ENCODE results near the gene UGT1A1. TPM values are rescaled to one million over a fixed set of nuclear protein-coding genes. Genes with fewer than 3 reads are reported as not detected.

The UGT1A1 gene
- total and polyA plus RNA-seq, 9 of the 15 experiments (the other 6 are each of a cell fraction or from before 2014, with no cell fraction given): not detected

DNA sequence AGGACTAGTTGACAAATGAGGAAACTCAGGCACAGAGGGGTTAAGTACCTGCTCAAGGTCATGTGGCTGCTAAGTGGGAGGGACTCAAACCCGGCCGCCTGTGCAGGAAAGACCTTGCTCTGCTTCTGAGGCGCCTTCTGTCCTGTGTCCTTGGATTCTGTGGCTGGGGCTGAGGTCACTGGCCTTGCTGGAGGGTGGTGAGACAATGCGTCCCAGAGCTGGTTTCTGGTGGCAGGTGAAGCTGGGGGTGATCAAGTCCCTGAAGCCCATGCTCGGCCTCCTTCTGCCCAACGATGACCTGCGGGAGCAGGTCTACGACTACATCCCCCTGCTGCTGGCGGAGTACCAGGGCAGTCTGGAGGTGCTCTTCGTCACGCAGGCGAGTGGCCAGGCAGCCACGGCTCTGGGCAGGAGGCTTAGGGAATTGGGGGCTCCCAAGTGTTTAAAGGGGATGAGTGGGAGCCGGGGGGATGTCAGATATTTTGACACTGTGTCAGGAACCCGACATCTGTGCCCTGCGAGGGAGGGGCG lies 34.1 kb downstream of the UGT1A1 start (continued):
- TF ChIP-seq, protein P1, sequence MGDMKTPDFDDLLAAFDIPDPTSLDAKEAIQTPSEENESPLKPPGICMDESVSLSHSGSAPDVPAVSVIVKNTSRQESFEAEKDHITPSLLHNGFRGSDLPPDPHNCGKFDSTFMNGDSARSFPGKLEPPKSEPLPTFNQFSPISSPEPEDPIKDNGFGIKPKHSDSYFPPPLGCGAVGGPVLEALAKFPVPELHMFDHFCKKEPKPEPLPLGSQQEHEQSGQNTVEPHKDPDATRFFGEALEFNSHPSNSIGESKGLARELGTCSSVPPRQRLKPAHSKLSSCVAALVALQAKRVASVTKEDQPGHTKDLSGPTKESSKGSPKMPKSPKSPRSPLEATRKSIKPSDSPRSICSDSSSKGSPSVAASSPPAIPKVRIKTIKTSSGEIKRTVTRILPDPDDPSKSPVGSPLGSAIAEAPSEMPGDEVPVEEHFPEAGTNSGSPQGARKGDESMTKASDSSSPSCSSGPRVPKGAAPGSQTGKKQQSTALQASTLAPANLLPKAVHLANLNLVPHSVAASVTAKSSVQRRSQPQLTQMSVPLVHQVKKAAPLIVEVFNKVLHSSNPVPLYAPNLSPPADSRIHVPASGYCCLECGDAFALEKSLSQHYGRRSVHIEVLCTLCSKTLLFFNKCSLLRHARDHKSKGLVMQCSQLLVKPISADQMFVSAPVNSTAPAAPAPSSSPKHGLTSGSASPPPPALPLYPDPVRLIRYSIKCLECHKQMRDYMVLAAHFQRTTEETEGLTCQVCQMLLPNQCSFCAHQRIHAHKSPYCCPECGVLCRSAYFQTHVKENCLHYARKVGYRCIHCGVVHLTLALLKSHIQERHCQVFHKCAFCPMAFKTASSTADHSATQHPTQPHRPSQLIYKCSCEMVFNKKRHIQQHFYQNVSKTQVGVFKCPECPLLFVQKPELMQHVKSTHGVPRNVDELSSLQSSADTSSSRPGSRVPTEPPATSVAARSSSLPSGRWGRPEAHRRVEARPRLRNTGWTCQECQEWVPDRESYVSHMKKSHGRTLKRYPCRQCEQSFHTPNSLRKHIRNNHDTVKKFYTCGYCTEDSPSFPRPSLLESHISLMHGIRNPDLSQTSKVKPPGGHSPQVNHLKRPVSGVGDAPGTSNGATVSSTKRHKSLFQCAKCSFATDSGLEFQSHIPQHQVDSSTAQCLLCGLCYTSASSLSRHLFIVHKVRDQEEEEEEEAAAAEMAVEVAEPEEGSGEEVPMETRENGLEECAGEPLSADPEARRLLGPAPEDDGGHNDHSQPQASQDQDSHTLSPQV (IDR thresholded peaks at IDR 0.05): no peak
- TF ChIP-seq SAFB (IDR thresholded peaks at IDR 0.05; ENCODE audit: borderline replicate concordance, low read depth, low read length): no peak

DNA sequence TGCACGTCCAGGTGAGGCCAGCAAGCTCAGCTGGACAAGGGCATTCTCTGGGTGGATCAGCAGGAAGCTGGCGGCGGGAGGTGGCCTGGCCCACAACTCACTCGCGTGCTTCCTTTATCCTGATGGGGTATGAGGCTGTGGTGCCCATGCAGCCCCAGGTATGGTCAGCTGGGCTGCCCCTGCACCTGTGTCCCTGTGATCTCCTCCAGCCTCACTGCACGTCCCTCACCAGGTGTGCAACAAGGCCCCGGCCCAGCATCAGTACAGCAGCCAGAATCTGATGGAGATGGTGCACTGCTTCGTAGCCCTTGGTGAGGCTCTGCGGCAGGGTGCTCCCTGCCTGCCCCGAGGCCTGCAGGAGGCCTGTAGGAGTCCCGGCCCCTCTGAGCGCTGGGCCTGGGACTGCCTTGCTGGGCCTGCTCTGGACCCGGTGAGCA lies 35.7 kb downstream of the UGT1A1 start:
- no peaks in the 10 kb centered on the region for H3K9me1 ChIP-seq (ENCODE audit: control insufficient read depth, insufficient read depth, low read length)
- no peak for FAIRE-seq
- H3K4me1 ChIP-seq (replicated peaks in 1 of 2; ENCODE audit: control insufficient read depth in 2 of 2, insufficient read depth in 2 of 2, low read length in 2 of 2): no peaks in the 10 kb centered on the region; a peak in 1 of 5 replicates
- no peak overlapping the region for H3K9ac ChIP-seq (ENCODE audit: insufficient read depth in 1 of 2, low read depth in 2 of 2, low read length in 2 of 2)
- H3K4me2 ChIP-seq (ENCODE audit: insufficient read depth, low read length): no peak overlapping the region
- no peaks in the 10 kb centered on the region for H3K9me3 ChIP-seq (replicated peaks; ENCODE audit: control insufficient read depth, insufficient read depth, low read depth, low read length)
- H4K20me1 ChIP-seq (replicated peaks; ENCODE audit: control insufficient read depth, insufficient read depth, low read length): no peaks in the 10 kb centered on the region
- peaks cover 0 to 38% of the 10 kb centered on the region in 2 experiments; a peak in 2 of 5 replicates for H3K27me3 ChIP-seq (ENCODE audit: control insufficient read depth in 2 of 2, insufficient read depth in 2 of 2, low read length in 2 of 2)
- no peak for ATAC-seq
- WGBS (ENCODE audit: insufficient coverage, low coverage, missing lambda C conversion rate): 9% methylated on average over 9 of the region's 13 CpGs
- POLR2A ChIA-PET: no interaction called here
- DNase-seq (ENCODE audit: extremely low read depth in 1 of 4, low spot score in 3 of 4): no peak
- H3K27ac ChIP-seq (ENCODE audit: extremely low read depth, low read depth, low read length): no peak overlapping the region
- no peak overlapping the region for H3K4me3 ChIP-seq
- no peak overlapping the region for H2AFZ ChIP-seq (ENCODE audit: low read depth, low read length)
- in situ Hi-C loops (cut with MboI): no loop called here
- no peaks in the 10 kb centered on the region for H3K36me3 ChIP-seq (ENCODE audit: control insufficient read depth, insufficient read depth, low read length)
- no peaks in the 10 kb centered on the region for H3K79me2 ChIP-seq (ENCODE audit: control insufficient read depth, insufficient read depth, low read length)
- intact Hi-C loops (cut with micrococcal nuclease): no loop called here
- BruUV-seq (replicated peaks): no TSS peak
- CTCF ChIA-PET (ENCODE audit: low intra/inter-chr PET ratio): no interaction called here
- TF ChIP-seq ZNF263 (CRISPR knock-in tag; IDR thresholded peaks at IDR 0.05; ENCODE audit: borderline replicate concordance) (no peak), STAT5B (CRISPR knock-in tag; IDR thresholded peaks at IDR 0.05) (no peak), CBX5 (IDR thresholded peaks at IDR 0.05; ENCODE audit: borderline replicate concordance, low read depth) (no peak), ZNF253 (CRISPR knock-in tag; conservative IDR thresholded peaks at IDR 0.05) (no peak), MECOM (CRISPR knock-in tag; IDR thresholded peaks at IDR 0.05) (no peak), BRF1 (IDR thresholded peaks at IDR 0.05; ENCODE audit: borderline replicate concordance, extremely low read depth, insufficient read length) (no peak)
- TF ChIP-seq, protein P2, sequence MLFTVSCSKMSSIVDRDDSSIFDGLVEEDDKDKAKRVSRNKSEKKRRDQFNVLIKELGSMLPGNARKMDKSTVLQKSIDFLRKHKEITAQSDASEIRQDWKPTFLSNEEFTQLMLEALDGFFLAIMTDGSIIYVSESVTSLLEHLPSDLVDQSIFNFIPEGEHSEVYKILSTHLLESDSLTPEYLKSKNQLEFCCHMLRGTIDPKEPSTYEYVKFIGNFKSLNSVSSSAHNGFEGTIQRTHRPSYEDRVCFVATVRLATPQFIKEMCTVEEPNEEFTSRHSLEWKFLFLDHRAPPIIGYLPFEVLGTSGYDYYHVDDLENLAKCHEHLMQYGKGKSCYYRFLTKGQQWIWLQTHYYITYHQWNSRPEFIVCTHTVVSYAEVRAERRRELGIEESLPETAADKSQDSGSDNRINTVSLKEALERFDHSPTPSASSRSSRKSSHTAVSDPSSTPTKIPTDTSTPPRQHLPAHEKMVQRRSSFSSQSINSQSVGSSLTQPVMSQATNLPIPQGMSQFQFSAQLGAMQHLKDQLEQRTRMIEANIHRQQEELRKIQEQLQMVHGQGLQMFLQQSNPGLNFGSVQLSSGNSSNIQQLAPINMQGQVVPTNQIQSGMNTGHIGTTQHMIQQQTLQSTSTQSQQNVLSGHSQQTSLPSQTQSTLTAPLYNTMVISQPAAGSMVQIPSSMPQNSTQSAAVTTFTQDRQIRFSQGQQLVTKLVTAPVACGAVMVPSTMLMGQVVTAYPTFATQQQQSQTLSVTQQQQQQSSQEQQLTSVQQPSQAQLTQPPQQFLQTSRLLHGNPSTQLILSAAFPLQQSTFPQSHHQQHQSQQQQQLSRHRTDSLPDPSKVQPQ (CRISPR knock-in tag; IDR thresholded peaks at IDR 0.05; ENCODE audit: borderline replicate concordance): no peak
- TF ChIP-seq, protein P3, sequence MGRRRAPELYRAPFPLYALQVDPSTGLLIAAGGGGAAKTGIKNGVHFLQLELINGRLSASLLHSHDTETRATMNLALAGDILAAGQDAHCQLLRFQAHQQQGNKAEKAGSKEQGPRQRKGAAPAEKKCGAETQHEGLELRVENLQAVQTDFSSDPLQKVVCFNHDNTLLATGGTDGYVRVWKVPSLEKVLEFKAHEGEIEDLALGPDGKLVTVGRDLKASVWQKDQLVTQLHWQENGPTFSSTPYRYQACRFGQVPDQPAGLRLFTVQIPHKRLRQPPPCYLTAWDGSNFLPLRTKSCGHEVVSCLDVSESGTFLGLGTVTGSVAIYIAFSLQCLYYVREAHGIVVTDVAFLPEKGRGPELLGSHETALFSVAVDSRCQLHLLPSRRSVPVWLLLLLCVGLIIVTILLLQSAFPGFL (CRISPR knock-in tag; IDR thresholded peaks at IDR 0.05): no peak
- TF ChIP-seq, protein P4, sequence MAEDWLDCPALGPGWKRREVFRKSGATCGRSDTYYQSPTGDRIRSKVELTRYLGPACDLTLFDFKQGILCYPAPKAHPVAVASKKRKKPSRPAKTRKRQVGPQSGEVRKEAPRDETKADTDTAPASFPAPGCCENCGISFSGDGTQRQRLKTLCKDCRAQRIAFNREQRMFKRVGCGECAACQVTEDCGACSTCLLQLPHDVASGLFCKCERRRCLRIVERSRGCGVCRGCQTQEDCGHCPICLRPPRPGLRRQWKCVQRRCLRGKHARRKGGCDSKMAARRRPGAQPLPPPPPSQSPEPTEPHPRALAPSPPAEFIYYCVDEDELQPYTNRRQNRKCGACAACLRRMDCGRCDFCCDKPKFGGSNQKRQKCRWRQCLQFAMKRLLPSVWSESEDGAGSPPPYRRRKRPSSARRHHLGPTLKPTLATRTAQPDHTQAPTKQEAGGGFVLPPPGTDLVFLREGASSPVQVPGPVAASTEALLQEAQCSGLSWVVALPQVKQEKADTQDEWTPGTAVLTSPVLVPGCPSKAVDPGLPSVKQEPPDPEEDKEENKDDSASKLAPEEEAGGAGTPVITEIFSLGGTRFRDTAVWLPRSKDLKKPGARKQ (CRISPR knock-in tag; IDR thresholded peaks at IDR 0.05): no peak
